ENCODE measurements around the gene HDLBP.
A peak's percentile ranks its signal among the peaks of the same experiment; 100 is the strongest.

Gene HDLBP

GRCh38 chr2:241263061-241263460, 52.4 kb downstream of the HDLBP start:
- H3K4me3 ChIP-seq (ENCODE audit: low read length): no peak overlapping the region
- no peak for DNase-seq (ENCODE audit: low read depth)
- no peak for TF ChIP-seq CTCF (conservative IDR thresholded peaks at IDR 0.05; ENCODE audit: low read depth, low read length)

- TF ChIP-seq CTCF (conservative IDR thresholded peaks at IDR 0.05; ENCODE audit: low read depth, low read length): no peak
- H3K4me3 ChIP-seq (ENCODE audit: low read length): no peak overlapping the region
- DNase-seq (ENCODE audit: low read depth): no peak
Measured at GRCh38 chr2:241261628-241262027, 53.8 kb downstream of the HDLBP start.

GRCh38 chr2:241260911-241261310, 54.6 kb downstream of the HDLBP start:
- no peak for DNase-seq (ENCODE audit: low read depth)
- no peak for TF ChIP-seq CTCF (conservative IDR thresholded peaks at IDR 0.05; ENCODE audit: low read depth, low read length)
- no peak overlapping the region for H3K4me3 ChIP-seq (ENCODE audit: low read length)

DNA sequence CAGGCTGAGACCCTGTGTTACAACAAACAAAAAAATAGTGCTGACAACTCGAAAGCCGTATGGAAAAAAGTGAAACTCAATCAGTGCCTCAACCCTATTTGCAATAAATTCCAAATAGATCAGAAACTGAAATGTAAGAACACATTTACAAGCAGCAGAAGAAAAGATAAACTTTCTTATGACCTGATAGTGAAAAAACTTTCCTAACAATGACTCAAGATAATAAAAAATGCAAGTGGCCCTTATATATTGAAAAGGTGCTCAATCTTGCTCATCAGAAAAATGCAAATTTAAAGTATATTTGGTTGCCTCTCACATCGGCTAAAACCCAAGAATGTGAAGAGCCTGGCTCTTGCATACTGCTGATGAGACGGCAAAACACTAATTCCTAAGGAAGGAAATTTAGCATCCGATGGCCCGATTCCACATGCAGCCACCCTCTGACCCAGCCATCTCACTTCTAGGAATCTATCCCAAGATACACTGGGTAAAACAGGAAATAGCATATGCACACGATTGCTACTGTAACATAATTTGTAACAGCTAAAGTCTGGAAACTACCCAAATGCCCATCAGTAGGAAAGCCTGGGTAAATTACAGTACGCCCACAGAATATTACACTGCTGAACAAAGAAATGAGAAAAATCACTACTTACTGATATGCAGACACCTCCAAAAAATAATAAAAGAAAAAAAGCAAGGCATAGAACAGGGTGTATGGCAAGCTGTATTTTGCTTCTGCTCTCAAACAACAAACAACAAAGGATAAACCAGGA, 56.8 kb downstream of the HDLBP start:
- DNase-seq (ENCODE audit: low read depth): no peak
- no peak for TF ChIP-seq CTCF (conservative IDR thresholded peaks at IDR 0.05; ENCODE audit: low read depth, low read length)
- H3K4me3 ChIP-seq (ENCODE audit: low read length): no peak overlapping the region

DNA sequence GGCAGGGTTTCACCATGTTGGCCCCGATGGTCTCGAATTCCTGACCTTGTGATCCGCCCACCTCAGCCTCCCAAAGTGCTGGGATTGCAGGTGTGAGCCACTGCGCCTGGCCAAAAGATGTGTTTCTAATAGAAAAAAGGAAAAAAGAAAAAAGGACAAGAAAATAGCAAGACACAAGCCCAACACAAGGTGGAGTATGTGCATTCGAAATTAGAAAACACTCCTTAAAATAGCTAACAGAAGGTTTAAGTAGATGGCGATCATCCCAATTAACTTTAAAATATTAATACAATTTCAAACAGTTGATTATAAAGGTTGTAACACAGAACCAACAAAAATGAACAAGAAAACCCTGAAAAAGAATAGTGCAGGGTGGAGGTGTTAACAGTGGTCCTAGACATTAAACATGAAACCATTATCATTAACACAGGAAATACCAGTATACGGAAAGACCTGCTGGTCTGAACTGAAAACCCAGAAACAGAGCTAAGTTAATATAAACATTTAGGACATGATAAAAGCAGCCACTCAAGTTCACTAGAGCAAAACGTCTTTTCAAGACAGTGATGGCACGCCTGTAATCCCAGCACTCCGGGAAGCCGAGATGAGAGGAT, 57.9 kb downstream of the HDLBP start:
- no peak for DNase-seq (ENCODE audit: low read depth)
- peak; percentile 23 for TF ChIP-seq CTCF (conservative IDR thresholded peaks at IDR 0.05; ENCODE audit: low read depth, low read length)
- H3K4me3 ChIP-seq (ENCODE audit: low read length): no peak overlapping the region

- no peak for DNase-seq (ENCODE audit: low read depth)
- no peak for TF ChIP-seq CTCF (conservative IDR thresholded peaks at IDR 0.05; ENCODE audit: low read depth, low read length)
- no peak overlapping the region for H3K4me3 ChIP-seq (ENCODE audit: low read length)
Measured at GRCh38 chr2:241256168-241256545, 59.3 kb downstream of the HDLBP start.

All from retinal pigment epithelial cell (primary cell).